Esophagus muscularis mucosa (tissue), 4 donors: Measurements from ENCODE around the gene CWH43.

ENCODE experiments used
- CTCF ChIP-seq, 3 experiments: fragments of 200-600 bp in 2 of 3; fragments of 450-650 bp in 1 of 3; sonication (generic) in 2 of 3; IDR thresholded peaks; one replicate each; pipeline ENCODE4 v1.5.1; 2017 to 2019; ENCODE audit warnings: antibody characterized with exemption in 3 of 3, mild to moderate bottlenecking in 2 of 3, moderate library complexity in 1 of 3
- EP300 ChIP-seq: sonication (generic); formaldehyde crosslinking; IDR thresholded peaks from one replicate; pipeline ENCODE4 v1.6.1; 2017; ENCODE audit warnings: antibody characterized with exemption
- POLR2A ChIP-seq: fragments of 450-650 bp; IDR thresholded peaks from one replicate; pipeline ENCODE4 v1.6.1; 2017; ENCODE audit warnings: antibody characterized with exemption, moderate library complexity, mild to moderate bottlenecking, low read depth
- POLR2AphosphoS5 ChIP-seq, 2 donors: sonication (generic); formaldehyde crosslinking; IDR thresholded peaks; one replicate each; pipeline ENCODE4 v1.6.1; 2017; ENCODE audit warnings: antibody characterized with exemption in 2 of 2

GRCh38 chr4:49058306-49058705, 72.2 kb downstream of the CWH43 start:
- TF ChIP-seq CTCF (IDR thresholded peaks at IDR 0.05) (no peak), POLR2A (no peak), EP300 (no peak), POLR2AphosphoS5 (IDR thresholded peaks at IDR 0.05) (no peak)
